ENCODE measurements around the gene INA. TPM values are rescaled to one million over a fixed set of nuclear protein-coding genes. Genes with fewer than 3 reads are reported as not detected.

INA gene
- total RNA-seq, 1 donor from 2014 or later: 6.2 TPM

DNA sequence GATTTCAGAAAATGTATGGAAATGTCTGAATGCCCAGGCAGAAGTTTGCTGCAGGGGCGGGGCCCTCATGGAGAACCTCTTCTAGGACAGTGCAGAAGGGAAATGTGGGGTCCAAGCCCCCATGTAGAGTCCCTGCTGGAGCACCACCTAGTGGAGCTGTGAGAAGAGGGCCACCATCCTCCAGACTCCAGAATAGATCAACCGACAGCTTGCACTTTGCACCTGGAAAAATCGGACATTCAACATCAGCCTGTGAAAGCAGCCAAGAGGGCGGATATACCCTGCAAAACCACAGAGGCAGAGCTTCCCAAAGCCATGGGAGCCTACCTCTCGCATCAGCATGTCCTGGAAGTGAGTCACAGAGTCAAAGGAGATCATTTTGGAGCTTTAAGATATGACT lies 16.9 kb upstream of the INA start:
- Mint-ChIP-seq H3K27ac (no peak overlapping the region), H3K36me3 (ENCODE audit: insufficient read depth) (peaks cover 2% of the 10 kb centered on the region), H3K4me1 (ENCODE audit: low read depth) (no peaks in the 10 kb centered on the region), H3K27me3 (peaks cover 10% of the 10 kb centered on the region), H3K4me3 (ENCODE audit: low read depth) (no peak overlapping the region), H3K9me3 (ENCODE audit: low read depth) (peaks cover 18% of the 10 kb centered on the region)
- DNase-seq (ENCODE audit: low spot score, unreplicated experiment): no peak
- TF ChIP-seq, protein P1, sequence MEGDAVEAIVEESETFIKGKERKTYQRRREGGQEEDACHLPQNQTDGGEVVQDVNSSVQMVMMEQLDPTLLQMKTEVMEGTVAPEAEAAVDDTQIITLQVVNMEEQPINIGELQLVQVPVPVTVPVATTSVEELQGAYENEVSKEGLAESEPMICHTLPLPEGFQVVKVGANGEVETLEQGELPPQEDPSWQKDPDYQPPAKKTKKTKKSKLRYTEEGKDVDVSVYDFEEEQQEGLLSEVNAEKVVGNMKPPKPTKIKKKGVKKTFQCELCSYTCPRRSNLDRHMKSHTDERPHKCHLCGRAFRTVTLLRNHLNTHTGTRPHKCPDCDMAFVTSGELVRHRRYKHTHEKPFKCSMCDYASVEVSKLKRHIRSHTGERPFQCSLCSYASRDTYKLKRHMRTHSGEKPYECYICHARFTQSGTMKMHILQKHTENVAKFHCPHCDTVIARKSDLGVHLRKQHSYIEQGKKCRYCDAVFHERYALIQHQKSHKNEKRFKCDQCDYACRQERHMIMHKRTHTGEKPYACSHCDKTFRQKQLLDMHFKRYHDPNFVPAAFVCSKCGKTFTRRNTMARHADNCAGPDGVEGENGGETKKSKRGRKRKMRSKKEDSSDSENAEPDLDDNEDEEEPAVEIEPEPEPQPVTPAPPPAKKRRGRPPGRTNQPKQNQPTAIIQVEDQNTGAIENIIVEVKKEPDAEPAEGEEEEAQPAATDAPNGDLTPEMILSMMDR (IDR thresholded peaks at IDR 0.05; ENCODE audit: unreplicated experiment): no peak

DNA sequence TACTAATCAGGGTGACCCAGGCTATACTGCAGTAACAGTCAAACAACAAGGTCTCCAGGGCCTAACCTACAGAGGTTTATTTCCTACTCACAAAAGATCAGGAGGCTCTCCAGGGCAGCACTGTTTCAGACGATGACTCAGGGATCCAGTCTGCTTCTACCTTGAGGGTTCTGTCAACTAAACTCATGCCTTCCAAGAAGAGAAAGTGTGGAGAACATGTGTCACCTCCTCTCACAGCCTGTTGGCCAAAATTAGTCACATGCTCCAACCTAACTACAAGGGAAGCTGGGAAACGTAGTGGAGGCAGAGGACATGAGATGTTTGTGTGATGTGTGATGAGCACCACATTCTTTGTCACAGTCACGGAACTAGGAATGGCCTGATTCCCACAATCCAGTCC lies 14.7 kb upstream of the INA start:
- no peak for DNase-seq (ENCODE audit: low spot score, unreplicated experiment)
- TF ChIP-seq, protein P1 (IDR thresholded peaks at IDR 0.05; ENCODE audit: unreplicated experiment): no peak
- Mint-ChIP-seq H3K27ac (no peak overlapping the region), H3K36me3 (ENCODE audit: insufficient read depth) (peaks cover 2% of the 10 kb centered on the region), H3K27me3 (peaks cover 16% of the 10 kb centered on the region), H3K4me1 (ENCODE audit: low read depth) (peaks cover 2% of the 10 kb centered on the region), H3K4me3 (ENCODE audit: low read depth) (no peak overlapping the region), H3K9me3 (ENCODE audit: low read depth) (peaks cover 18% of the 10 kb centered on the region)

GRCh38 chr10:103265717-103266329 lies 11.1 kb upstream of the INA start:
- DNase-seq (ENCODE audit: low spot score, unreplicated experiment): peak; percentile 76
- Mint-ChIP-seq H3K36me3 (ENCODE audit: insufficient read depth) (no peaks in the 10 kb centered on the region), H3K9me3 (ENCODE audit: low read depth) (peaks cover 4% of the 10 kb centered on the region), H3K4me3 (ENCODE audit: low read depth) (no peak overlapping the region), H3K4me1 (ENCODE audit: low read depth) (peaks cover 2% of the 10 kb centered on the region), H3K27ac (no peak overlapping the region), H3K27me3 (peaks cover 30% of the 10 kb centered on the region)
- TF ChIP-seq, protein P1 (IDR thresholded peaks at IDR 0.05; ENCODE audit: unreplicated experiment): no peak

DNA sequence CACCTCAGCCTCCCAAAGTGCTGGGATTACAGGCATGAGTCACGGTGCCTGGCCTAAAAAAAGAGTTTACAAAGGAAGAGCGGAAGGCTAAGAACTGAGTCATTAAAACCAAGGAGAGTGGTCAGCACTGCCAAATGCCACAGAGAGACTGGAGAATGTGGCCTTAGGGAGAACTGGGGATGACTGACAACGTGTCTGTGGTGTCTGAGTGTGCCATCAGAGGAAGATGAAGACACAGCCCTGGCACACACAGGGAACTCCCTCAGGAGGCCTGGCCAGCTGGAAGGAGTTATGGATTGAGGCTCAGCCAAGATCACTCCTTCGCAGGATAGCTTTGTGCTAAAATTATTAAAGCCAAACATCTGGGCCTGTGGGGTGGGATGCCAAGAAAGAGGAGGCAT lies 3.9 kb upstream of the INA start:
- DNase-seq (ENCODE audit: low spot score, unreplicated experiment): no peak
- TF ChIP-seq, protein P1 (IDR thresholded peaks at IDR 0.05; ENCODE audit: unreplicated experiment): no peak
- Mint-ChIP-seq H3K27me3 (peaks cover 58% of the 10 kb centered on the region), H3K4me1 (ENCODE audit: low read depth) (no peaks in the 10 kb centered on the region), H3K27ac (no peak overlapping the region), H3K4me3 (ENCODE audit: low read depth) (no peak overlapping the region), H3K9me3 (ENCODE audit: low read depth) (no peaks in the 10 kb centered on the region), H3K36me3 (ENCODE audit: insufficient read depth) (no peaks in the 10 kb centered on the region)

DNA sequence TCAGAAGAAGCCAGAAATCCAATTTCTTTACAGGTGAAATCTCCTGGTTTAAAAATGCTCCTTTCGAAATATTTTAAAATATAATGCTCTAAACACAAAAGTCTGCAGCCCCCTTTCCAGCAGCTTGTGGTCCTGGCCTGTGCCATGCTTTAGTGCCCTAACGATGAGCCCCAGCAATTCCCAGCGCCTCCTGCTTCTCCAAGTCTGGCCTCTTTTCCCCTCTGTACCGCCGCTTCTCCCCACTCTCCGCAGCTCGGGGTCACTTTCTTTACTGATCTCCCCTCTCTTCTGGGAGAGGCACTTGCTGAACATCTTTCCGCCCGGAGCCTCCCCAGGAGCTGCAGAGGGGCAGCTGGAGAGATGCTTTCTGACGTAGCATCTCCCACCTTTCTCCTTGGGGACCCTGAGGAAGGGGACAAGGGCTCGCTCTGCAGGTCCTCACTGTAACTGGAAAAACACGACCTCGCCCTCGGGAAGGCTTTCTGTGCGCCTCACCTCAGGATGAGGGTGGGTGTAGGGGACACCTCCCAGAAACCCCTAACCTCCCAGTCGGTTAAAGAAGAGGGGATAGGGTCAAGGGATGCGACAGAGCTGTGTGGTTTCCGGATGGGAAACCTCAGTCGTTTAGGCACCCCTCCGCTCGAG lies 565 bp upstream of the INA start:
- Mint-ChIP-seq H3K27ac (no peak overlapping the region), H3K27me3 (peaks cover 77% of the 10 kb centered on the region), H3K9me3 (ENCODE audit: low read depth) (no peaks in the 10 kb centered on the region), H3K4me3 (ENCODE audit: low read depth) (peak overlapping the region; percentile 55), H3K4me1 (ENCODE audit: low read depth) (no peaks in the 10 kb centered on the region), H3K36me3 (ENCODE audit: insufficient read depth) (no peaks in the 10 kb centered on the region)
- no peak for DNase-seq (ENCODE audit: low spot score, unreplicated experiment)
- TF ChIP-seq, protein P1 (IDR thresholded peaks at IDR 0.05; ENCODE audit: unreplicated experiment): no peak
